ENCODE measurements around the gene DPP3.

DNA sequence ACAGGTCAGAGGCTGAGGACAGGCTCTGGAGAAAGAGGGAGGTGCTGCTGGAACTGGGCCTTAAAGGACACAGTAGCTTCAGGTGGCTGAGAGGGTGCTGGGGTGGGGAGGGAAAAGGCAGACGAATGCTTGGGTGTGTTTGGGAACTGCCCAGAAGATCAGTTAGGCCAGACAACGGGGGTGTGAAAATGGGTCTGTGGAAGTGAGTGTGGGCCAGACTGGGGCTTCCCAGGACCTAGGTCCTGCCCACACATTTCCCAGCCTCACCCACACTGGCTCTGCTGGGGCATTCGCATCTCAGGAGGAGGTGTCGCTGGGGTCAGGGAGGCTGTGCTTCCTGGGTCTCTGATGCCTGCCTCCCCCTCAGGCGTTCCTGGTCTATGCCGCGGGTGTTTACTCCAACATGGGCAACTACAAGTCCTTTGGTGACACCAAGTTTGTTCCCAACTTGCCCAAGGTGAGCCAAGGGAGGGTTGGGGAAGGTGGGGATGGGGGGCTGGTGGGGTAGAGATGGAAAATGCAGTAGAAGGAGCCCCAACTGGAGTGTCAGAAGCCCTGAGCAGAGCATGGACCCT is 4.7 kb downstream of the DPP3 start:
- TF ChIP-seq POLR2A (IDR thresholded peaks at IDR 0.05) (no peak), EP300 (IDR thresholded peaks at IDR 0.05) (no peak)
- TF ChIP-seq, protein P1, sequence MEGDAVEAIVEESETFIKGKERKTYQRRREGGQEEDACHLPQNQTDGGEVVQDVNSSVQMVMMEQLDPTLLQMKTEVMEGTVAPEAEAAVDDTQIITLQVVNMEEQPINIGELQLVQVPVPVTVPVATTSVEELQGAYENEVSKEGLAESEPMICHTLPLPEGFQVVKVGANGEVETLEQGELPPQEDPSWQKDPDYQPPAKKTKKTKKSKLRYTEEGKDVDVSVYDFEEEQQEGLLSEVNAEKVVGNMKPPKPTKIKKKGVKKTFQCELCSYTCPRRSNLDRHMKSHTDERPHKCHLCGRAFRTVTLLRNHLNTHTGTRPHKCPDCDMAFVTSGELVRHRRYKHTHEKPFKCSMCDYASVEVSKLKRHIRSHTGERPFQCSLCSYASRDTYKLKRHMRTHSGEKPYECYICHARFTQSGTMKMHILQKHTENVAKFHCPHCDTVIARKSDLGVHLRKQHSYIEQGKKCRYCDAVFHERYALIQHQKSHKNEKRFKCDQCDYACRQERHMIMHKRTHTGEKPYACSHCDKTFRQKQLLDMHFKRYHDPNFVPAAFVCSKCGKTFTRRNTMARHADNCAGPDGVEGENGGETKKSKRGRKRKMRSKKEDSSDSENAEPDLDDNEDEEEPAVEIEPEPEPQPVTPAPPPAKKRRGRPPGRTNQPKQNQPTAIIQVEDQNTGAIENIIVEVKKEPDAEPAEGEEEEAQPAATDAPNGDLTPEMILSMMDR (IDR thresholded peaks at IDR 0.05) = no peak
